NAMALWA (cell line): ENCODE measurements around the gene PLLP.

Experiments
- DNase-seq: peaks from one replicate; pipeline ENCODE4 v3.0.0-alpha.2; 2015; ENCODE audit warnings: low spot score

PLLP gene

GRCh38 chr16:57284209-57284951, at the start of gene PLLP:
PLLP (minus strand) TSS chr16:57284672; CDS start chr16:57284540, 132 bp downstream.
- no peak for DNase-seq

- no peak for DNase-seq
Measured at GRCh38 chr16:57333402-57333801, 48.9 kb upstream of the PLLP start.

GRCh38 chr16:57331355-57331754, 46.9 kb upstream of the PLLP start:
- no peak for DNase-seq

GRCh38 chr16:57329718-57330327, 45.4 kb upstream of the PLLP start:
- DNase-seq: no peak

GRCh38 chr16:57325458-57325857, 41.0 kb upstream of the PLLP start:
- DNase-seq: no peak

- DNase-seq: no peak
Measured at GRCh38 chr16:57324749-57325148, 40.3 kb upstream of the PLLP start.

GRCh38 chr16:57319646-57320045, 35.2 kb upstream of the PLLP start:
- no peak for DNase-seq

- no peak for DNase-seq
Measured at GRCh38 chr16:57318240-57318970, 33.9 kb upstream of the PLLP start.

- DNase-seq: no peak
Measured at GRCh38 chr16:57316390-57317017, 32.0 kb upstream of the PLLP start.

GRCh38 chr16:57315416-57315815, 30.9 kb upstream of the PLLP start:
- no peak for DNase-seq

- no peak for DNase-seq
Measured at GRCh38 chr16:57314161-57314785, 29.8 kb upstream of the PLLP start.

- no peak for DNase-seq
Measured at GRCh38 chr16:57313509-57313908, 29.0 kb upstream of the PLLP start.

GRCh38 chr16:57310801-57311200, 26.3 kb upstream of the PLLP start:
- DNase-seq: no peak

GRCh38 chr16:57308041-57308440, 23.6 kb upstream of the PLLP start:
- no peak for DNase-seq

GRCh38 chr16:57307365-57307764, 22.9 kb upstream of the PLLP start:
- no peak for DNase-seq

GRCh38 chr16:57306676-57307341, 22.3 kb upstream of the PLLP start:
- DNase-seq: no peak

- DNase-seq: no peak
Measured at GRCh38 chr16:57305159-57305811, 20.8 kb upstream of the PLLP start.

- no peak for DNase-seq
Measured at GRCh38 chr16:57304169-57305061, 19.9 kb upstream of the PLLP start.

- DNase-seq: no peak
Measured at GRCh38 chr16:57303910-57304168, 19.4 kb upstream of the PLLP start.
